Fibroblast of peridontal ligament (primary cell): ENCODE measurements around the gene AFAP1L2.

Experiments
- DNase-seq: peaks from one replicate; pipeline ENCODE4 v3.0.0-alpha.2; 2010; ENCODE audit errors: extremely low read depth

AFAP1L2 gene

DNA sequence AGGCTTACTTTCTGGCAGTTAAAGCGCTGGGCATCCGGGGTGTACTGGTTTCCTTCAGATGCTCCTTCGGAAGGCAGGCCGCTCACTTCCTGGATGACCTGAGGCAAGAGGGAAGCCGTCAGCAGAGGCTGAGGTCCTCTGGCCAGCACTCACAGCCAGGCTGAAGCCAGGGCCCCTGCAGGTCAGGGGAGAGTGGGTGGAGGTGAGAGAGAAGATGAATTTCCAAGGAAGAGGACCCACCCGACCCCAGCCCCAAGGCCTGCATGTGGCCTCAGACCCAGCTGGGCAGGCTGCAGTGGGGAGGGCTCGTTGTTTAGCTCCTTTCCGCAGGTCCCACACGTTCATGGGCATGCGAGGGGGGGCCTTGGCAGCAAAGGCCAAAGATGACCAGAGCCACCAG, 94.0 kb downstream of the AFAP1L2 start:
- DNase-seq, result no peak

DNA sequence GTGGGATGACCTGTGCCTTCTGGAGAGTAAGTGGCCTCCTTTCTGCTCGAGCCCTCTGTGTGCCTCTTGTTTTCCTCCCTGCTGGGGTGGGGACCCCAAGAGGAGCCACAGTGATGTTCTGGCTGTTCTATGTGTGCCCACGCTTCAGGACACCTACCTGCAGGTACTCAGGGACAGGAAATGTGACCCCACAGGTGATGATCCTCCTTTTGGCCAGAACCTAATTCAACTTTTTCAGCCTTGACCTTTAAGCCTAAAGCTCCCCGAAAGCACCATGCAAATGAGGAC, 95.0 kb downstream of the AFAP1L2 start:
- DNase-seq, result no peak

DNA sequence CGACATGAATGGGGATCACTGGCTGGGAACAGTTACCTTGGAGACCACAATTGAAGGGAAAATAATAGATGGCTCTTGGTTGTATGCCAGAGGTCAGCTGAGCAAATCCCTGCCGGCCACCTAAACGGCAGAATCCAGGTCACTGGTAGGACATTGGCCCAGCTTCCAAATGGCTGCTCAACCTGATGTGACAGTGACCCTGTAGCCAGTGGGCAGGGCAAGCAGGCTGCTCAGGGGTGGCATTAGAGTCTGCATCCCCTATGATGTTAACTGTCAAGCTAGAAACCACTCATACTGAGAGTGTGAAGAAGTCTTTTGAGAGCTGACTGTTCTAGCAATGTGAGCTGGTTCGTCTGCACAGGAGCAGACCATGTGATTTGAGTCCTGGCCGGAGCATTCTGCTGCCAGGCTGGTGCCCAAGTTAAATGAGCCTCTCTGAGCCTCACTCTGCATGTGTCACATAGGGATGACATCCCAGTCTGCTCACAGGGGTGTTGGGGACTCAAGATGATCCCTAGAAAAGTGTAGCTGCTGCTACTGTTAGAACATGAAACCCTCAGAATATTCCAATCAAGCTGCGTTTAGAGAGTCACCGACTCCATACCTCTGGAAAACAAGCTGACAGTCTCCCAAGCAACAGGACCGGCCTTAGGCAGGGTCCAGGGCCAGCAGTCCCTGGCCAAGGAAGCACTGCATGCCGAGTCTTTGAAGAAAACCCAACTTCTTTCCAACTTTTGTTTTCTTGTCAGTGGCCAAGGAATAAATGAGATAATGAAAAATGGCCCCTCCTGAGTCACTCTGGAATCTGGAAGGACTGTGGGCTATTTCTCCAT, 95.6 kb downstream of the AFAP1L2 start:
- DNase-seq, result no peak

GRCh38 chr10:114307731-114308130, 96.6 kb downstream of the AFAP1L2 start:
- DNase-seq, result no peak

DNA sequence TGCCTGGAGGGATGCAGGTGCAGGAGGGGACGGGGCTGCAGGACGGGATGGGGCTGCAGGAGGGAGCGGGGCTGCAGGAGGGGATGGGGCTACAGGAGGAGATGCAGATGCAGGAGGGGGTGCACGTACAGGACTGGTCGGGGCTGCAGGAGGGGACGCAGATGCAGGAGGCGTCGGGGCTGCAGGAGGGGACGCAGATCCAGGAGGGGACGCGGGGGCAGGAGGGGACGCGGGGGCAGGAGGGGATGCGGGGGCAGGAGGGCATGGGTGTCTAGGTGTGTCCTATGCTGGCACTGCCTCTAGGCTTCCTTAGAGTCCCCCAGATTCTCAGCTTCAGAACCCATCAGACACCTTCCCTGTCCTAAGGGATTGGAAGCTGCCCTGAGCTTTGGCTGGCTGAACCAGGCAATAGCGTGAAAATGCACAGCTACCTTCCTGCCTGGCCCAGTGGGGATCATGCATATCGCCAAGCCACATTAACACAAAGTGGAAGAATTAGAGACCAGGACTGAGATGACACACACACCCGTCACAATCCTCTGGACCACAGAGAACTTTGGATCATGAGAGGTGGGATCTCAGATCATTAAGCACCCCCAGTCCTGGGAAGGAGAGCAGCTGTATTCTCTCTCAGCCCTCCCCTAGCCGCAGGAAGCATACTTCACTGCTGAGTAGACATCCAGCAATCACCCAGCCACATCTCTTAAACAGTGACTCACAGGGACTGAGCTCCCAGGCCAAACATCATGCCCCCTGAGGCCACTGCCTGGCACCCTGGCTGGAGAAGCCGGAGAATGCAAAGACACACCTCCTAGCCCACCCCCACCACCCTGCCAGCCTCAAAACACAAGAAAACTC, 98.0 kb downstream of the AFAP1L2 start:
- DNase-seq, result peak; percentile 75

DNA sequence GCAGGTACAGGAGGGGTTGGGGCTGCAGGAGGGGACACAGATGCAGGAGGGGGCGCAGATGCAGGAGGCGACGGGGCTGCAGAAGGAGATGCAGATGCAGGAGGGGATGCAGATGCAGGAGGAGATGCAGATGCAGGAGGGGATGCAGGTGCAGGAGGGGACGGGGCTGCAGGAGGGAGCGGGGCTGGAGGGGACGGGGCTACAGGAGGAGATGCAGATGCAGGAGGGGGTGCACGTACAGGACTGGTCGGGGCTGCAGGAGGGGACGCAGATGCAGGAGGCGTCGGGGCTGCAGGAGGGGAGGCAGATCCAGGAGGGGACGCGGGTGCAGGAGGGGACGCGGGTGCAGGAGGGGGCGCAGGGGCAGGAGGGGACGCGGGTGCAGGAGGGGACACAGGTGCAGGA, 98.8 kb downstream of the AFAP1L2 start:
- no peak for DNase-seq

DNA sequence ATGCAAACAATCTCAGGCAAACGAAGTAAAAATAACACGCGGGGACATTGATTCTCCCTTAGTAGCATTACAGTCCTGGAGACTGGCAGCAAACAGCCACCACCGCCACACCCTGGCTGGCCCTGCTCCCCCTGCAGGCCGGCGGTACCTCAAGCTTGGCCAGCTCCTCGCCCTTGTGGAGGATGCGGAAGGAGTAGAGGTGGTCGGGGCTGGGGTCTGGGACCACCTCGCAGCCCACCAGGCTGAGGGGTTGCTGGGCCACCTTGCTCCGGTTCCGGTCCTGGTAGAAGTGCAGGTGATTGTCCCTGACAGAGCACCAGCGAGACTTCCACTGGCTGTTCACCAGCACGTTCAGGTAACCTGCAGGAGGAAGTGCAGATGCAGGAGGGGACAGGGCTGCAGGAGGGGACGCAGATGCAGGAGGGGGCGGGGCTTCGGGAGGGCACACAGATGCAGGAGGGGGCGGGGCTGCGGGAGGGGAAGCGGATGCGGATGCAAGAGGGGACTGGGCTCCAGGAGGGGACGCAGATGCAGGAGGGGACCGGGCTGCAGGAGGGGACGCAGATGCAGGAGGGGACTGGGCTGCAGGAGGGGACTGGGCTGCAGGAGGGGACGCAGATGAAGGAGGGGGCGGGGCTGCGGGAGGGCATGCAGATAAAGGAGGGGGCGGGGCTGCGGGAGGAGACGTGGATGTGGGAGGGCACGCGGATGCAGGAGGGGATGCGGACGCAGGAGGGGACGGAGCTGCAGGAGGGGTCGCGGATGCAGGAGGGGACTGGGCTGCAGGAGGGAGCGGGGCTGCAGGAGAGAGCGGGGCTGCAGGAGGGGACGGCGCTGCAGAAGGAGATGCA, 99.5 kb downstream of the AFAP1L2 start:
- DNase-seq, result no peak

- peak; percentile 79 for DNase-seq
These were observed 100.2 kb downstream of the AFAP1L2 start for GRCh38 chr10:114304017-114304570.

GRCh38 chr10:114303556-114303955, 100.7 kb downstream of the AFAP1L2 start:
- no peak for DNase-seq

GRCh38 chr10:114301951-114302710, 102.2 kb downstream of the AFAP1L2 start:
- no peak for DNase-seq

DNA sequence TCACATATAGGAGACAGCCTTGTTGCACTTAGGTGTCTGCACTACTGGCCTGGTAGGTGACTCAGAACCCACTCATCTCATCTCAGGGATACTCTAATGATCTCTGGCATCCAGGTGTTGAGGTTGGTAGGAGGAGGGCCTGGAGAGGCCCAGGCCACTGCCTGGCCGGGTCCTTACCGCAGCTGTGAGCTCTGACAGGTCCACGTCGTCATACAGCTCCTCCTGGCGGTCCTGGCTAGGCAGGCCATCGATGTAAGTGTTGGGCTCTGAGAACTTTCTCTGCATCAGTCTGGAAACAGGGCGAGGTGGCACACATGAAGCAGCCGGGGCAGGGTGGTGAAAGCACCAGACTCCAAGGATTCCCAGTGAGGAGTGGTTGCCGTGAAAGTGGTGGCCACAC, 103.1 kb downstream of the AFAP1L2 start:
- no peak for DNase-seq

DNA sequence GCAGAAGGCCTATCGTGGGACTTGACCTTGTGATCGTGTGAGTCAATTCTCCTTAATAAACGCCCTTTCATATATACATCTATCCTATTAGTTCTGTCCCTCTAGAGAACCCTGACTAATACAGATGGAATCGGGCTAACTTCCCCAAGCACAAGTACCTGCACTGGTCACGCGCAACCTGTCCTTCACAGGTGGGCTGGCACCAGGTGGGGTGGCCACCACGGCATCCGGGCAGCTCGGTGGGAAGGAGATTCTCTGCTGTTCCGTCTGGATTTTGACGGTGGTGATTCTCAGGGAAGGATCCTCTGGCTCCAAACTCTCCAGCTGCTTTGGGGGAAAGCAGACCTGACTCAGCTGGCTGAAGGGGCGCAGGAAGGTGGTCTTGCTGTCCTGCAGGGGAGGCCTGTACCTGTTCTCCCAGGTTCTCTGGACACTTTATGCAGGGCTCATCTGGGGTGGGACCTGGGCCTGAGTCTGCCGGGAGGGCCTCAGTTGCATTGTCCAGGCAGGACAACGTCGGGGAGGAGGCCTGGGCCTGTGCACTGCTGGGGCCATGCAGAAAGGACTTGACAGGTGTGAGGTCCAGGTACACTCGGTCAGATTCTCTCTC, 104.2 kb downstream of the AFAP1L2 start:
- DNase-seq, result no peak

- DNase-seq, result no peak
These were observed 107.1 kb downstream of the AFAP1L2 start for GRCh38 chr10:114297136-114297705.

- DNase-seq, result no peak
These were observed 108.9 kb downstream of the AFAP1L2 start for GRCh38 chr10:114295393-114295792.

GRCh38 chr10:114294549-114294948, 109.8 kb downstream of the AFAP1L2 start:
- DNase-seq, result no peak

- DNase-seq, result no peak
These were observed 111.2 kb downstream of the AFAP1L2 start for GRCh38 chr10:114293075-114293474.

- DNase-seq, result no peak
These were observed 112.8 kb downstream of the AFAP1L2 start for GRCh38 chr10:114291516-114291915.

DNA sequence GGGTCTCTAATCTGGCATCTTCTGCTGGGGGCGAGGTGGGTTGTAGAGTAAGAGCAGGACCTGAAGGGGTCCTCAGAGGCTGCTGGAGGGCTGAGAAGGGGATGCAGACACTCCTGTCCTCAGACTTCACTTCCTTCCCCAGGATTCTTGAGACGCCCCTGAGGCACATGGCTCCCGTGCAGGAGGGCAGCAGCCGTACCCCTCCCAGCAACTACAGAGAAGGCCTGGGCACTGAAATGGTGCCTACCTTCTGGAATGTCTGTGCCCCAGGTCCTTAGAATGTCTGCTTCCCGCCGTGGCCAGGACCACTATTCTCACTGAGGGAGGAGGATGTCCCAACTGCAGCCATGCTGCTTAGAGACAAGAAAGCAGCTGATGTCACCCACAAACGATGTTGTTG, 113.2 kb downstream of the AFAP1L2 start:
- no peak for DNase-seq

DNA sequence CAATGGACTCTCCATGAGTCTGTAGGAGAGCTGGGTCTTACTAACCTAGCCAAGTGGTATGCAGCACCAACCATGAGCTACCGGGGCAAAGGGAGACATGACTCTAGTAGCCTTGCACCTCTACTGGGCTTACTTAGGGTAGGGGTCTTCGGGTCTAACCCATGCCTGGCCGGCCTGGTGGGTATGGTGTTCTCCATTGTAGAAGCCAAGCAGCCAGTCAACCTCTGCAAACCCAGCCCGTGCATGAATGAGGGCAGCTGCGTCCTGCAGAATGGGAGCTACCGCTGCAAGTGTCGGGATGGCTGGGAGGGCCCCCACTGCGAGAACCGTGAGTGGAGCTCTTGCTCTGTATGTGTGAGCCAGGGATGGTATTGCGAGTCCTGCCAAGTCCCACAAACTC, 114.3 kb downstream of the AFAP1L2 start:
- DNase-seq, result no peak

GRCh38 chr10:114289096-114289436, 115.2 kb downstream of the AFAP1L2 start:
- DNase-seq, result no peak
